ENCODE data around the gene ISM2. TPM values are rescaled to one million over a fixed set of nuclear protein-coding genes. Genes with fewer than 3 reads are reported as not detected.

ISM2 gene
- total RNA-seq, 1 donor from 2014 or later, result not detected

- no peak overlapping the region for H3K27ac Mint-ChIP-seq
- H3K4me3 Mint-ChIP-seq (ENCODE audit: low read depth), result no peak overlapping the region
- peaks cover 1% of the 10 kb centered on the region for H3K27me3 Mint-ChIP-seq (ENCODE audit: low read depth)
- no peaks in the 10 kb centered on the region for H3K4me1 Mint-ChIP-seq (ENCODE audit: low read depth)
- intact Hi-C loops (cut with micrococcal nuclease), result no loop called here
- no peak for DNase-seq (ENCODE audit: low spot score)
- no peaks in the 10 kb centered on the region for H3K9me3 Mint-ChIP-seq
- no peaks in the 10 kb centered on the region for H3K36me3 Mint-ChIP-seq (ENCODE audit: low read depth)
Measured at GRCh38 chr14:77475432-77476115, 23.0 kb downstream of the ISM2 start.

- no peaks in the 10 kb centered on the region for H3K9me3 Mint-ChIP-seq
- H3K27ac Mint-ChIP-seq, result no peak overlapping the region
- intact Hi-C loops (cut with micrococcal nuclease), result no loop called here
- H3K36me3 Mint-ChIP-seq (ENCODE audit: low read depth), result peaks cover 2% of the 10 kb centered on the region
- no peak for DNase-seq (ENCODE audit: low spot score)
- H3K4me3 Mint-ChIP-seq (ENCODE audit: low read depth), result no peak overlapping the region
- H3K4me1 Mint-ChIP-seq (ENCODE audit: low read depth), result no peaks in the 10 kb centered on the region
- H3K27me3 Mint-ChIP-seq (ENCODE audit: low read depth), result peaks cover 1% of the 10 kb centered on the region
Measured at GRCh38 chr14:77474479-77475177, 24.0 kb downstream of the ISM2 start.

GRCh38 chr14:77473921-77474320 is 24.7 kb downstream of the ISM2 start:
- Mint-ChIP-seq H3K27me3 (ENCODE audit: low read depth) (peaks cover 1% of the 10 kb centered on the region), H3K9me3 (no peaks in the 10 kb centered on the region), H3K27ac (no peak overlapping the region), H3K36me3 (ENCODE audit: low read depth) (peaks cover 9% of the 10 kb centered on the region), H3K4me3 (ENCODE audit: low read depth) (no peak overlapping the region), H3K4me1 (ENCODE audit: low read depth) (no peaks in the 10 kb centered on the region)
- no peak for DNase-seq (ENCODE audit: low spot score)
- intact Hi-C loops (cut with micrococcal nuclease), result no loop called here

- H3K9me3 Mint-ChIP-seq, result no peaks in the 10 kb centered on the region
- intact Hi-C loops (cut with micrococcal nuclease), result no loop called here
- H3K4me3 Mint-ChIP-seq (ENCODE audit: low read depth), result no peak overlapping the region
- peaks cover 40% of the 10 kb centered on the region for H3K36me3 Mint-ChIP-seq (ENCODE audit: low read depth)
- DNase-seq (ENCODE audit: low spot score), result no peak
- H3K4me1 Mint-ChIP-seq (ENCODE audit: low read depth), result no peaks in the 10 kb centered on the region
- no peaks in the 10 kb centered on the region for H3K27me3 Mint-ChIP-seq (ENCODE audit: low read depth)
- H3K27ac Mint-ChIP-seq, result no peak overlapping the region
Measured at GRCh38 chr14:77470224-77470870, 28.3 kb downstream of the ISM2 start.

GRCh38 chr14:77469539-77469938 is 29.1 kb downstream of the ISM2 start:
- no peak overlapping the region for H3K4me3 Mint-ChIP-seq (ENCODE audit: low read depth)
- H3K36me3 Mint-ChIP-seq (ENCODE audit: low read depth), result peaks cover 49% of the 10 kb centered on the region
- no peaks in the 10 kb centered on the region for H3K4me1 Mint-ChIP-seq (ENCODE audit: low read depth)
- no peaks in the 10 kb centered on the region for H3K27me3 Mint-ChIP-seq (ENCODE audit: low read depth)
- no peak overlapping the region for H3K27ac Mint-ChIP-seq
- DNase-seq (ENCODE audit: low spot score), result no peak
- intact Hi-C loops (cut with micrococcal nuclease), result no loop called here
- H3K9me3 Mint-ChIP-seq, result no peaks in the 10 kb centered on the region

- intact Hi-C loops (cut with micrococcal nuclease), result no loop called here
- Mint-ChIP-seq H3K4me3 (ENCODE audit: low read depth) (no peak overlapping the region), H3K27me3 (ENCODE audit: low read depth) (no peaks in the 10 kb centered on the region), H3K27ac (no peak overlapping the region), H3K36me3 (ENCODE audit: low read depth) (peaks cover 52% of the 10 kb centered on the region), H3K9me3 (no peaks in the 10 kb centered on the region), H3K4me1 (ENCODE audit: low read depth) (no peaks in the 10 kb centered on the region)
- no peak for DNase-seq (ENCODE audit: low spot score)
Measured at GRCh38 chr14:77469067-77469505, 29.5 kb downstream of the ISM2 start.

- no peaks in the 10 kb centered on the region for H3K27me3 Mint-ChIP-seq (ENCODE audit: low read depth)
- no peak overlapping the region for H3K4me3 Mint-ChIP-seq (ENCODE audit: low read depth)
- intact Hi-C loops (cut with micrococcal nuclease), result no loop called here
- no peak overlapping the region for H3K27ac Mint-ChIP-seq
- no peak for DNase-seq (ENCODE audit: low spot score)
- H3K9me3 Mint-ChIP-seq, result no peaks in the 10 kb centered on the region
- no peaks in the 10 kb centered on the region for H3K4me1 Mint-ChIP-seq (ENCODE audit: low read depth)
- peaks cover 61% of the 10 kb centered on the region for H3K36me3 Mint-ChIP-seq (ENCODE audit: low read depth)
Measured at GRCh38 chr14:77467801-77468200, 30.8 kb downstream of the ISM2 start.

GRCh38 chr14:77459072-77459723 is 39.4 kb downstream of the ISM2 start:
- Mint-ChIP-seq H3K27ac (peak overlapping the region; percentile 98), H3K4me1 (ENCODE audit: low read depth) (peaks cover 23% of the 10 kb centered on the region), H3K27me3 (ENCODE audit: low read depth) (no peaks in the 10 kb centered on the region), H3K36me3 (ENCODE audit: low read depth) (peaks cover 51% of the 10 kb centered on the region), H3K4me3 (ENCODE audit: low read depth) (peak overlapping the region; percentile 97), H3K9me3 (no peaks in the 10 kb centered on the region)
- intact Hi-C loops (cut with micrococcal nuclease), result loop anchor here (1.0 to 5.0 kb wide), 3 partner anchors 92 to 183 kb away; no protein-coding TSS in a partner anchor
- DNase-seq (ENCODE audit: low spot score), result peak; percentile 55

GRCh38 chr14:77458249-77458950 is 40.2 kb downstream of the ISM2 start:
- Mint-ChIP-seq H3K36me3 (ENCODE audit: low read depth) (peaks cover 45% of the 10 kb centered on the region), H3K27ac (peak overlapping the region; percentile 98), H3K27me3 (ENCODE audit: low read depth) (no peaks in the 10 kb centered on the region), H3K4me3 (ENCODE audit: low read depth) (peak overlapping the region; percentile 97), H3K4me1 (ENCODE audit: low read depth) (peaks cover 23% of the 10 kb centered on the region), H3K9me3 (no peaks in the 10 kb centered on the region)
- intact Hi-C loops (cut with micrococcal nuclease), result loop anchor here (5.0 kb wide), 2 partner anchors 156 to 184 kb away; no protein-coding TSS in a partner anchor
- peak; percentile 50 for DNase-seq (ENCODE audit: low spot score)

GRCh38 chr14:77457522-77458248 is 40.9 kb downstream of the ISM2 start, which contains the start of the genes AHSA1 and VIPAS39:
Gene AHSA1, plus strand, starts transcription at chr14:77458093. Its CDS starts 97 bp downstream, at chr14:77458190.
Gene VIPAS39, minus strand, starts transcription at chr14:77457601. Its CDS starts 3,499 bp downstream, at chr14:77454102.
- Mint-ChIP-seq H3K4me3 (ENCODE audit: low read depth) (peak within 1 kb of the TSS; percentile 97), H3K4me1 (ENCODE audit: low read depth) (peaks cover 23% of the 10 kb centered on the region), H3K27ac (peak within 1 kb of the TSS; percentile 98), H3K9me3 (no peaks in the 10 kb centered on the region), H3K27me3 (ENCODE audit: low read depth) (no peaks in the 10 kb centered on the region), H3K36me3 (ENCODE audit: low read depth) (peaks cover 48% of the 10 kb centered on the region)
- peak; percentile 95 for DNase-seq (ENCODE audit: low spot score)
- intact Hi-C loops (cut with micrococcal nuclease), result loop anchor here (1.0 to 5.0 kb wide), 9 partner anchors 80 to 359 kb away; partner anchors contain the start of genes ADCK1, ALKBH1, CIPC and GSTZ1

- intact Hi-C loops (cut with micrococcal nuclease), result loop anchor here (1.0 to 5.0 kb wide), 9 partner anchors 80 to 359 kb away; partner anchors contain the start of genes ADCK1, ALKBH1, CIPC and GSTZ1
- Mint-ChIP-seq H3K4me3 (ENCODE audit: low read depth) (peak overlapping the region; percentile 97), H3K27me3 (ENCODE audit: low read depth) (no peaks in the 10 kb centered on the region), H3K36me3 (ENCODE audit: low read depth) (peaks cover 44% of the 10 kb centered on the region), H3K9me3 (no peaks in the 10 kb centered on the region), H3K4me1 (ENCODE audit: low read depth) (peaks cover 23% of the 10 kb centered on the region), H3K27ac (peak overlapping the region; percentile 98)
- DNase-seq (ENCODE audit: low spot score), result no peak
Measured at GRCh38 chr14:77457115-77457521, 41.5 kb downstream of the ISM2 start.

Data from activated T-helper 2 cell treated with anti-CD3 and anti-CD28 coated beads, Interferon-gamma antibody, Interleukin-2, Interleukin-4, amounts not matched to agents 10 μg/mL and 5 μg/mL and 100 μg/mL, durations not matched to agents 14 hours and 24 hours and 36 hours (primary cell).